HEK293 (cell line): ENCODE measurements around the gene DPF3.

ENCODE experiments used
- CTCF ChIA-PET: fragments of 350-600 bp; formaldehyde crosslinking; extraction: SDS; loops from one replicate; lab custom pipeline; 2021; ENCODE audit warnings: antibody characterized with exemption; lab: Yijun Ruan, JAX
- POLR2A ChIA-PET: fragments of 300-600 bp; formaldehyde crosslinking; extraction: SDS; loops from one replicate; lab custom pipeline; 2020; ENCODE audit warnings: antibody characterized with exemption, inconsistent platforms; lab: Yijun Ruan, JAX
- H3K27ac ChIP-seq: fragments of 200-500 bp; sonication (Bioruptor generic); 2 replicates; pipeline ENCODE4 v1.5.1; 2014; ENCODE audit warnings: low read depth, low read length, control low read depth, inconsistent platforms; ENCODE audit errors: extremely low read depth
- H3K36me3 ChIP-seq, 2 experiments: fragments of 200-500 bp in 1 of 2; sonication (Bioruptor generic) in 1 of 2; 1 replicate in 1 of 2; 2 replicates in 1 of 2; pipeline ENCODE4 v1.5.1; 2014 to 2017; ENCODE audit warnings: inconsistent platforms in 2 of 2, low read length in 2 of 2; ENCODE audit not compliant: control insufficient read depth in 2 of 2, insufficient read depth in 1 of 2
- H3K4me1 ChIP-seq: fragments of 200-500 bp; sonication (Bioruptor generic); 2 replicates; pipeline ENCODE4 v1.5.1; 2014; ENCODE audit warnings: mild to moderate bottlenecking, low read length, inconsistent platforms; ENCODE audit not compliant: control insufficient read depth, insufficient read depth
- H3K4me3 ChIP-seq: 2 replicates; pipeline ENCODE4 v1.5.1; 2011; ENCODE audit warnings: low read depth, mild to moderate bottlenecking, control low read depth, low read length, moderate library complexity
- H3K9me3 ChIP-seq: fragments of 200-500 bp; sonication (Bioruptor generic); 2 replicates; pipeline ENCODE4 v1.5.1; 2014; ENCODE audit warnings: low read depth, low read length, inconsistent platforms; ENCODE audit not compliant: control insufficient read depth, insufficient read depth
- GLI4 ChIP-seq: fragments of 450-650 bp; formaldehyde crosslinking; IDR thresholded peaks from 2 replicates; pipeline ENCODE4 v1.5.1; 2016; ENCODE audit warnings: missing biosample characterization, missing genetic modification characterization
- KLF10 ChIP-seq: fragments of 450-650 bp; IDR thresholded peaks from 2 replicates; pipeline ENCODE4 v1.5.1; 2018; ENCODE audit warnings: missing biosample characterization, mild to moderate bottlenecking, missing genetic modification characterization
- OVOL3 ChIP-seq: fragments of 450-650 bp; formaldehyde crosslinking; IDR thresholded peaks from 2 replicates; pipeline ENCODE4 v1.5.1; 2016; ENCODE audit warnings: missing biosample characterization, missing genetic modification characterization
- SCRT2 ChIP-seq: fragments of 450-650 bp; formaldehyde crosslinking; IDR thresholded peaks from 2 replicates; pipeline ENCODE4 v1.5.1; 2016; ENCODE audit warnings: missing biosample characterization, missing genetic modification characterization
- SETDB1 ChIP-seq: IDR thresholded peaks from one replicate; pipeline ENCODE4 v1.6.1; 2017; ENCODE audit warnings: mild to moderate bottlenecking, low read length, moderate library complexity, mixed read lengths; ENCODE audit not compliant: insufficient read length
- SP3 ChIP-seq: fragments of 450-650 bp; formaldehyde crosslinking; IDR thresholded peaks from 2 replicates; pipeline ENCODE4 v1.5.1; 2016; ENCODE audit warnings: missing biosample characterization, missing genetic modification characterization
- TCF7L2 ChIP-seq: IDR thresholded peaks from 2 replicates; pipeline ENCODE4 v1.6.1; 2011; ENCODE audit warnings: low read depth, mild to moderate bottlenecking, inconsistent platforms, low read length, moderate library complexity, borderline replicate concordance
- TRIM28 ChIP-seq: IDR thresholded peaks from 2 replicates; pipeline ENCODE4 v1.6.1; 2011; ENCODE audit warnings: low read length, control low read depth, borderline replicate concordance
- ZNF146 ChIP-seq: fragments of 450-650 bp; formaldehyde crosslinking; IDR thresholded peaks from 2 replicates; pipeline ENCODE4 v1.5.1; 2016; ENCODE audit warnings: missing biosample characterization, missing genetic modification characterization
- ZNF155 ChIP-seq: fragments of 450-650 bp; formaldehyde crosslinking; IDR thresholded peaks from 2 replicates; pipeline ENCODE4 v1.5.1; 2016; ENCODE audit warnings: missing biosample characterization, missing genetic modification characterization
- ZNF2 ChIP-seq: fragments of 450-650 bp; formaldehyde crosslinking; IDR thresholded peaks from 2 replicates; pipeline ENCODE4 v1.5.1; 2016; ENCODE audit warnings: missing biosample characterization, missing genetic modification characterization
- ZNF211 ChIP-seq: fragments of 450-650 bp; formaldehyde crosslinking; IDR thresholded peaks from 2 replicates; pipeline ENCODE4 v1.5.1; 2016; ENCODE audit warnings: low read depth, missing biosample characterization, missing genetic modification characterization
- ZNF24 ChIP-seq: fragments of 450-650 bp; formaldehyde crosslinking; IDR thresholded peaks from 2 replicates; pipeline ENCODE4 v1.5.1; 2016; ENCODE audit warnings: missing biosample characterization, missing genetic modification characterization
- ZNF274 ChIP-seq, 2 experiments: fragments of 200-500 bp in 1 of 2; fragments of 450-650 bp in 1 of 2; sonication (Bioruptor generic) in 1 of 2; formaldehyde crosslinking in 1 of 2; IDR thresholded peaks; 2 replicates each; pipeline versions ENCODE4 v1.5.1 to v1.6.1; 2014 to 2016; ENCODE audit warnings: borderline replicate concordance in 1 of 2, inconsistent platforms in 1 of 2, low read length in 1 of 2, missing biosample characterization in 1 of 2, missing genetic modification characterization in 1 of 2
- ZNF302 ChIP-seq: fragments of 450-650 bp; formaldehyde crosslinking; IDR thresholded peaks from 2 replicates; pipeline ENCODE4 v1.5.1; 2016; ENCODE audit warnings: missing biosample characterization, missing genetic modification characterization, low read depth
- ZNF324 ChIP-seq: fragments of 450-650 bp; formaldehyde crosslinking; IDR thresholded peaks from 2 replicates; pipeline ENCODE4 v1.5.1; 2016; ENCODE audit warnings: missing biosample characterization, missing genetic modification characterization
- ZNF37A ChIP-seq: fragments of 450-650 bp; IDR thresholded peaks from 2 replicates; pipeline ENCODE4 v1.5.1; 2018; ENCODE audit warnings: missing biosample characterization, missing genetic modification characterization
- ZNF416 ChIP-seq: fragments of 450-650 bp; formaldehyde crosslinking; IDR thresholded peaks from 2 replicates; pipeline ENCODE4 v1.5.1; 2016; ENCODE audit warnings: missing biosample characterization, missing genetic modification characterization
- ZNF473 ChIP-seq: fragments of 450-650 bp; formaldehyde crosslinking; IDR thresholded peaks from 2 replicates; pipeline ENCODE4 v1.5.1; 2017; ENCODE audit warnings: missing biosample characterization, missing genetic modification characterization
- ZNF558 ChIP-seq: fragments of 450-650 bp; formaldehyde crosslinking; IDR thresholded peaks from 2 replicates; pipeline ENCODE4 v1.5.1; 2016; ENCODE audit warnings: missing biosample characterization, missing genetic modification characterization
- ZNF561 ChIP-seq: fragments of 450-650 bp; IDR thresholded peaks from 2 replicates; pipeline ENCODE4 v1.5.1; 2018; ENCODE audit warnings: missing biosample characterization, missing genetic modification characterization, borderline replicate concordance
- ZNF677 ChIP-seq: fragments of 450-650 bp; IDR thresholded peaks from 2 replicates; pipeline ENCODE4 v1.5.0; 2018; ENCODE audit warnings: missing biosample characterization, mild to moderate bottlenecking, missing genetic modification characterization, moderate library complexity
- ZNF791 ChIP-seq: fragments of 450-650 bp; formaldehyde crosslinking; IDR thresholded peaks from 2 replicates; pipeline ENCODE4 v1.5.1; 2016; ENCODE audit warnings: missing biosample characterization, missing genetic modification characterization
- ZNF792 ChIP-seq: fragments of 450-650 bp; formaldehyde crosslinking; IDR thresholded peaks from 2 replicates; pipeline ENCODE4 v1.5.1; 2016; ENCODE audit warnings: missing biosample characterization, missing genetic modification characterization
- ZNF837 ChIP-seq: fragments of 450-650 bp; formaldehyde crosslinking; IDR thresholded peaks from 2 replicates; pipeline ENCODE4 v1.5.1; 2016; ENCODE audit warnings: missing biosample characterization, missing genetic modification characterization
- TF ChIP-seq, protein P1 (sequence below): fragments of 450-650 bp; formaldehyde crosslinking; IDR thresholded peaks from 2 replicates; pipeline ENCODE4 v1.5.1; 2017; ENCODE audit warnings: missing biosample characterization, missing genetic modification characterization
- TF ChIP-seq, protein P2 (sequence below): fragments of 450-650 bp; formaldehyde crosslinking; IDR thresholded peaks from 2 replicates; pipeline ENCODE4 v1.5.0; 2017; ENCODE audit warnings: missing biosample characterization, missing genetic modification characterization, borderline replicate concordance
- TF ChIP-seq, protein P3 (sequence below): fragments of 450-650 bp; formaldehyde crosslinking; IDR thresholded peaks from 2 replicates; pipeline ENCODE4 v1.5.1; 2016; ENCODE audit warnings: missing biosample characterization, missing genetic modification characterization

DPF3 gene

GRCh38 chr14:72708222-72708621 lies 185.7 kb downstream of the DPF3 start:
- Histone ChIP-seq H3K27ac (no peak overlapping the region), H3K4me3 (no peak overlapping the region), H3K4me1 (no peaks in the 10 kb centered on the region), H3K9me3 (no peaks in the 10 kb centered on the region), H3K36me3 (no peaks in the 10 kb centered on the region)
- no peak for TF ChIP-seq ZNF677 (tag by site-specific recombination)
- no peak for TF ChIP-seq TCF7L2
- TF ChIP-seq ZNF791 (tag by site-specific recombination), result no peak
- no peak for TF ChIP-seq SETDB1
- TF ChIP-seq KLF10 (tag by site-specific recombination), result no peak
- TF ChIP-seq ZNF416 (tag by site-specific recombination), result no peak
- no peak for TF ChIP-seq ZNF561 (tag by site-specific recombination)
- TF ChIP-seq SP3 (tag by site-specific recombination), result no peak
- TF ChIP-seq ZNF324 (tag by site-specific recombination), result no peak
- TF ChIP-seq, protein P1, sequence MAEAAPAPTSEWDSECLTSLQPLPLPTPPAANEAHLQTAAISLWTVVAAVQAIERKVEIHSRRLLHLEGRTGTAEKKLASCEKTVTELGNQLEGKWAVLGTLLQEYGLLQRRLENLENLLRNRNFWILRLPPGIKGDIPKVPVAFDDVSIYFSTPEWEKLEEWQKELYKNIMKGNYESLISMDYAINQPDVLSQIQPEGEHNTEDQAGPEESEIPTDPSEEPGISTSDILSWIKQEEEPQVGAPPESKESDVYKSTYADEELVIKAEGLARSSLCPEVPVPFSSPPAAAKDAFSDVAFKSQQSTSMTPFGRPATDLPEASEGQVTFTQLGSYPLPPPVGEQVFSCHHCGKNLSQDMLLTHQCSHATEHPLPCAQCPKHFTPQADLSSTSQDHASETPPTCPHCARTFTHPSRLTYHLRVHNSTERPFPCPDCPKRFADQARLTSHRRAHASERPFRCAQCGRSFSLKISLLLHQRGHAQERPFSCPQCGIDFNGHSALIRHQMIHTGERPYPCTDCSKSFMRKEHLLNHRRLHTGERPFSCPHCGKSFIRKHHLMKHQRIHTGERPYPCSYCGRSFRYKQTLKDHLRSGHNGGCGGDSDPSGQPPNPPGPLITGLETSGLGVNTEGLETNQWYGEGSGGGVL (tag by site-specific recombination), result no peak
- TF ChIP-seq, protein P2, sequence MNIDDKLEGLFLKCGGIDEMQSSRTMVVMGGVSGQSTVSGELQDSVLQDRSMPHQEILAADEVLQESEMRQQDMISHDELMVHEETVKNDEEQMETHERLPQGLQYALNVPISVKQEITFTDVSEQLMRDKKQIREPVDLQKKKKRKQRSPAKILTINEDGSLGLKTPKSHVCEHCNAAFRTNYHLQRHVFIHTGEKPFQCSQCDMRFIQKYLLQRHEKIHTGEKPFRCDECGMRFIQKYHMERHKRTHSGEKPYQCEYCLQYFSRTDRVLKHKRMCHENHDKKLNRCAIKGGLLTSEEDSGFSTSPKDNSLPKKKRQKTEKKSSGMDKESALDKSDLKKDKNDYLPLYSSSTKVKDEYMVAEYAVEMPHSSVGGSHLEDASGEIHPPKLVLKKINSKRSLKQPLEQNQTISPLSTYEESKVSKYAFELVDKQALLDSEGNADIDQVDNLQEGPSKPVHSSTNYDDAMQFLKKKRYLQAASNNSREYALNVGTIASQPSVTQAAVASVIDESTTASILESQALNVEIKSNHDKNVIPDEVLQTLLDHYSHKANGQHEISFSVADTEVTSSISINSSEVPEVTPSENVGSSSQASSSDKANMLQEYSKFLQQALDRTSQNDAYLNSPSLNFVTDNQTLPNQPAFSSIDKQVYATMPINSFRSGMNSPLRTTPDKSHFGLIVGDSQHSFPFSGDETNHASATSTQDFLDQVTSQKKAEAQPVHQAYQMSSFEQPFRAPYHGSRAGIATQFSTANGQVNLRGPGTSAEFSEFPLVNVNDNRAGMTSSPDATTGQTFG, result no peak
- TF ChIP-seq ZNF2 (tag by site-specific recombination), result no peak
- no peak for TF ChIP-seq ZNF558 (tag by site-specific recombination)
- no peak for TF ChIP-seq ZNF211 (tag by site-specific recombination)
- no peak for TF ChIP-seq ZNF274 (IDR thresholded peaks at IDR 0.05; ENCODE audit: low read length)
- no peak for TF ChIP-seq ZNF274 (tag by site-specific recombination; IDR thresholded peaks at IDR 0.05; ENCODE audit: borderline replicate concordance)
- POLR2A ChIA-PET, result interaction anchor here (0.6 kb wide), 1 partner anchor 1377 kb away, joined by 5 read pairs; the partner anchor contains the start of gene LIN52
- CTCF ChIA-PET, result no interaction called here

- TF ChIP-seq TRIM28, result no peak
- TF ChIP-seq GLI4 (tag by site-specific recombination), result no peak
- TF ChIP-seq ZNF792 (tag by site-specific recombination), result no peak
- TF ChIP-seq ZNF416 (tag by site-specific recombination), result no peak
- no peak for TF ChIP-seq ZNF155
- TF ChIP-seq ZNF302 (tag by site-specific recombination), result no peak
- TF ChIP-seq, protein P3, sequence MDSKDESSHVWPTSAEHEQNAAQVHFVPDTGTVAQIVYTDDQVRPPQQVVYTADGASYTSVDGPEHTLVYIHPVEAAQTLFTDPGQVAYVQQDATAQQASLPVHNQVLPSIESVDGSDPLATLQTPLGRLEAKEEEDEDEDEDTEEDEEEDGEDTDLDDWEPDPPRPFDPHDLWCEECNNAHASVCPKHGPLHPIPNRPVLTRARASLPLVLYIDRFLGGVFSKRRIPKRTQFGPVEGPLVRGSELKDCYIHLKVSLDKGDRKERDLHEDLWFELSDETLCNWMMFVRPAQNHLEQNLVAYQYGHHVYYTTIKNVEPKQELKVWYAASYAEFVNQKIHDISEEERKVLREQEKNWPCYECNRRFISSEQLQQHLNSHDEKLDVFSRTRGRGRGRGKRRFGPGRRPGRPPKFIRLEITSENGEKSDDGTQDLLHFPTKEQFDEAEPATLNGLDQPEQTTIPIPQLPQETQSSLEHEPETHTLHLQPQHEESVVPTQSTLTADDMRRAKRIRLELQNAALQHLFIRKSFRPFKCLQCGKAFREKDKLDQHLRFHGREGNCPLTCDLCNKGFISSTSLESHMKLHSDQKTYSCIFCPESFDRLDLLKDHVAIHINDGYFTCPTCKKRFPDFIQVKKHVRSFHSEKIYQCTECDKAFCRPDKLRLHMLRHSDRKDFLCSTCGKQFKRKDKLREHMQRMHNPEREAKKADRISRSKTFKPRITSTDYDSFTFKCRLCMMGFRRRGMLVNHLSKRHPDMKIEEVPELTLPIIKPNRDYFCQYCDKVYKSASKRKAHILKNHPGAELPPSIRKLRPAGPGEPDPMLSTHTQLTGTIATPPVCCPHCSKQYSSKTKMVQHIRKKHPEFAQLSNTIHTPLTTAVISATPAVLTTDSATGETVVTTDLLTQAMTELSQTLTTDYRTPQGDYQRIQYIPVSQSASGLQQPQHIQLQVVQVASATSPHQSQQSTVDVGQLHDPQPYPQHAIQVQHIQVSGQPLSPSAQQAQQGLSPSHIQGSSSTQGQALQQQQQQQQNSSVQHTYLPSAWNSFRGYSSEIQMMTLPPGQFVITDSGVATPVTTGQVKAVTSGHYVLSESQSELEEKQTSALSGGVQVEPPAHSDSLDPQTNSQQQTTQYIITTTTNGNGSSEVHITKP (tag by site-specific recombination), result no peak
- TF ChIP-seq ZNF146 (tag by site-specific recombination), result no peak
- TF ChIP-seq OVOL3 (tag by site-specific recombination), result no peak
- no peak for TF ChIP-seq ZNF473 (tag by site-specific recombination)
- no peak for TF ChIP-seq ZNF837 (tag by site-specific recombination)
- TF ChIP-seq SCRT2, result no peak
- TF ChIP-seq ZNF37A (tag by site-specific recombination), result no peak
- no peak for TF ChIP-seq ZNF24 (tag by site-specific recombination)
- Histone ChIP-seq H3K27ac (no peak overlapping the region), H3K4me3 (no peak overlapping the region), H3K4me1 (no peaks in the 10 kb centered on the region), H3K36me3 (no peaks in the 10 kb centered on the region), H3K9me3 (no peaks in the 10 kb centered on the region)
- ChIA-PET CTCF (no interaction called here), POLR2A (no interaction called here)
Measured at GRCh38 chr14:72706485-72706884, 187.4 kb downstream of the DPF3 start.
